Measurements from ENCODE around the gene IQSEC3.
"Not testable (repeated sequence)": the region's sequence is repeated elsewhere in the genome, so short reads cannot be mapped to it uniquely, and the experiment has no call there.

Gene IQSEC3

DNA sequence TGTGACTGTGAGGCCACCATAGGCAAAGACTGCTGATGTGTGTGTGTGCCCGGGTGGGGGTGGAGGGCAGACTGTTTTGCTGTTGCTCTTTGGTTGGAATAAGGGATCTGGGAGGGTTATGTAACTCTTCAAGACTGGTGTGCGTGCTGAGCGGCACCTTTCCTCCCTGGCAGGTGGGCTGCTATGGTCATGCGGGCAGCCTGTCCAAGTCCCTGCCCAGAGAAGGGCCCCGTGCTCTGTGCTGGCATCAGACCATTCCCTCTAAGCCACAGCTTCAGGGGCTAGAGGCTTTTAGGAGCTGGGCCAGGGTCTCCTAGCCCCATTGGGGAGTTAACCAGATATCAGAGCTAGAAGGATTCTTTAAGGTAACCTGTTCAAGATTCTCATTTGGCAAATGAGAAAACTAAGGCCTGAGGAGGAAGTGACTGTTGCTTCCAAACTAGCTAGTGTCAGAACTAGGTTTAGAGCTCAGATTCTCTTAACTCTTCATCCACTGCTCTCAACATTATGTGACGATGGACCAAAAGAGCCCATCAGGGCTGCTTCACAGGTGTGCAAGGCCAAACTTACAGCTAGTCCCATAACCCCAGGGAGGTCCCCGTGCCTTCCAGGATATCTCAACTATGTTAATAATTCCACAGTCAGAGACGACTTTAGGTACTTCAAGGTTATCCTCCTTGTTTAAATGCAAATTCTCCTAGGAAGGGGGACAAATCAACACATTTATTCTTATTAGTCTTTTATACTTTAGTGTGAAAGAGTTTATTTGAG is 8.0 kb downstream of the IQSEC3 start:
- H2BK120ac ChIP-seq (ENCODE audit: low read depth, low read length); H3K27me3 ChIP-seq (ENCODE audit: insufficient read depth, low read length, poor library complexity); H3K79me1 ChIP-seq (ENCODE audit: low read length); H3K79me2 ChIP-seq (ENCODE audit: control insufficient read depth, insufficient read depth, low read length); H3K18ac ChIP-seq (ENCODE audit: low read length); H3K4me1 ChIP-seq (ENCODE audit: control insufficient read depth, low read depth, low read length); H3K4ac ChIP-seq (ENCODE audit: low read depth, low read length); H2BK15ac ChIP-seq (replicated peaks; ENCODE audit: low read depth); H3K4me2 ChIP-seq (ENCODE audit: low read length); DNase-seq; H3K4me3 ChIP-seq (ENCODE audit: low read length); H3K56ac ChIP-seq (ENCODE audit: low read length); H2AK5ac ChIP-seq (ENCODE audit: low read length); H3K36me3 ChIP-seq (ENCODE audit: control insufficient read depth, insufficient read depth, low read length); H2BK5ac ChIP-seq (ENCODE audit: low read length); H3K9ac ChIP-seq (ENCODE audit: low read length); H4K5ac ChIP-seq (ENCODE audit: low read length); H3K23ac ChIP-seq (ENCODE audit: low read length); H3K27ac ChIP-seq (ENCODE audit: low read depth, low read length); H4K8ac ChIP-seq (ENCODE audit: low read depth, low read length): not testable (repeated sequence)
- no CpG with 5 or more reads among the region's 8 CpGs for WGBS (ENCODE audit: extremely low coverage, insufficient coverage, low lambda C conversion rate)

GRCh38 chr12:75541-75940 is 9.0 kb downstream of the IQSEC3 start:
- H3K79me1 ChIP-seq (ENCODE audit: low read length); H3K27me3 ChIP-seq (ENCODE audit: insufficient read depth, low read length, poor library complexity); H2BK120ac ChIP-seq (ENCODE audit: low read depth, low read length); H3K23ac ChIP-seq (ENCODE audit: low read length); H3K56ac ChIP-seq (ENCODE audit: low read length); H3K18ac ChIP-seq (ENCODE audit: low read length); H3K79me2 ChIP-seq (ENCODE audit: control insufficient read depth, insufficient read depth, low read length); H3K4me3 ChIP-seq (ENCODE audit: low read length); H3K4me2 ChIP-seq (ENCODE audit: low read length); H3K9ac ChIP-seq (ENCODE audit: low read length); H3K27ac ChIP-seq (ENCODE audit: low read depth, low read length); H2AK5ac ChIP-seq (ENCODE audit: low read length); H3K36me3 ChIP-seq (ENCODE audit: control insufficient read depth, insufficient read depth, low read length); H2BK5ac ChIP-seq (ENCODE audit: low read length); H3K4me1 ChIP-seq (ENCODE audit: control insufficient read depth, low read depth, low read length); H4K5ac ChIP-seq (ENCODE audit: low read length); H3K4ac ChIP-seq (ENCODE audit: low read depth, low read length); H2BK15ac ChIP-seq (replicated peaks; ENCODE audit: low read depth); DNase-seq; H4K8ac ChIP-seq (ENCODE audit: low read depth, low read length): not testable (repeated sequence)
- WGBS (ENCODE audit: extremely low coverage, insufficient coverage, low lambda C conversion rate): no CpG with 5 or more reads among the region's 5 CpGs

GRCh38 chr12:76102-76501 is 9.5 kb downstream of the IQSEC3 start:
- H3K4me1 ChIP-seq (ENCODE audit: control insufficient read depth, low read depth, low read length); H3K4me2 ChIP-seq (ENCODE audit: low read length); H2AK5ac ChIP-seq (ENCODE audit: low read length); H3K23ac ChIP-seq (ENCODE audit: low read length); H3K79me2 ChIP-seq (ENCODE audit: control insufficient read depth, insufficient read depth, low read length); H2BK15ac ChIP-seq (replicated peaks; ENCODE audit: low read depth); H3K27ac ChIP-seq (ENCODE audit: low read depth, low read length); H3K4me3 ChIP-seq (ENCODE audit: low read length); H4K8ac ChIP-seq (ENCODE audit: low read depth, low read length); DNase-seq; H3K36me3 ChIP-seq (ENCODE audit: control insufficient read depth, insufficient read depth, low read length); H4K5ac ChIP-seq (ENCODE audit: low read length); H3K9ac ChIP-seq (ENCODE audit: low read length); H2BK120ac ChIP-seq (ENCODE audit: low read depth, low read length); H3K56ac ChIP-seq (ENCODE audit: low read length); H3K18ac ChIP-seq (ENCODE audit: low read length); H3K4ac ChIP-seq (ENCODE audit: low read depth, low read length); H3K79me1 ChIP-seq (ENCODE audit: low read length); H2BK5ac ChIP-seq (ENCODE audit: low read length); H3K27me3 ChIP-seq (ENCODE audit: insufficient read depth, low read length, poor library complexity): not testable (repeated sequence)
- WGBS (ENCODE audit: extremely low coverage, insufficient coverage, low lambda C conversion rate): no CpG with 5 or more reads among the region's 10 CpGs

DNA sequence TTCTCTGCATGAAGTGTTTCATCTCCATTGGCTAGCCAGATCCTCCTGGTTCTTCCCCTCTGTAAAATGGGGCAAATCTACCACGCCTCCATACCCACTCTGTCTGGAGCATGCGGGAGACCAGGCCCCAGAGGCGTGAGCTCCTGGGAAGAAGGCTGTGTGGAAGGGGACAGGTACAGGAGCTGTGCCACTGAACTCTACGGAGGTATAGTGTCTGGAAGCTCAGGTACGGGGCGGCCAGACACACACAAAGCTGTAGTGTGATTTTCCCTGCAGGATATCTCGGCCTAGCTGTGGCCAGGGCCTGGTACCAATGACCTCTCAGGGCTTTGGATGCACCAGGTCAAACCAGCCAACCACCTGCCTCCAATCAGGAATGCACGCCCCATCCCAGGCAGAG is 10.0 kb downstream of the IQSEC3 start:
- H3K4ac ChIP-seq (ENCODE audit: low read depth, low read length); H3K4me2 ChIP-seq (ENCODE audit: low read length); H4K5ac ChIP-seq (ENCODE audit: low read length); H3K27ac ChIP-seq (ENCODE audit: low read depth, low read length); H3K56ac ChIP-seq (ENCODE audit: low read length); H2BK15ac ChIP-seq (replicated peaks; ENCODE audit: low read depth); H3K79me2 ChIP-seq (ENCODE audit: control insufficient read depth, insufficient read depth, low read length); H3K79me1 ChIP-seq (ENCODE audit: low read length); H3K9ac ChIP-seq (ENCODE audit: low read length); H3K4me3 ChIP-seq (ENCODE audit: low read length); H2BK5ac ChIP-seq (ENCODE audit: low read length); H2BK120ac ChIP-seq (ENCODE audit: low read depth, low read length); H4K8ac ChIP-seq (ENCODE audit: low read depth, low read length); H3K36me3 ChIP-seq (ENCODE audit: control insufficient read depth, insufficient read depth, low read length); H3K23ac ChIP-seq (ENCODE audit: low read length); H3K18ac ChIP-seq (ENCODE audit: low read length); DNase-seq; H2AK5ac ChIP-seq (ENCODE audit: low read length); H3K4me1 ChIP-seq (ENCODE audit: control insufficient read depth, low read depth, low read length); H3K27me3 ChIP-seq (ENCODE audit: insufficient read depth, low read length, poor library complexity): not testable (repeated sequence)
- WGBS (ENCODE audit: extremely low coverage, insufficient coverage, low lambda C conversion rate): no CpG with 5 or more reads among the region's 8 CpGs

GRCh38 chr12:77101-77719 is 10.6 kb downstream of the IQSEC3 start:
- not testable (repeated sequence) for H4K5ac ChIP-seq (ENCODE audit: low read length); DNase-seq; H3K4ac ChIP-seq (ENCODE audit: low read depth, low read length); H2BK120ac ChIP-seq (ENCODE audit: low read depth, low read length); H3K56ac ChIP-seq (ENCODE audit: low read length); H3K79me2 ChIP-seq (ENCODE audit: control insufficient read depth, insufficient read depth, low read length); H4K8ac ChIP-seq (ENCODE audit: low read depth, low read length); H3K4me3 ChIP-seq (ENCODE audit: low read length); H3K9ac ChIP-seq (ENCODE audit: low read length); H3K18ac ChIP-seq (ENCODE audit: low read length); H2BK15ac ChIP-seq (replicated peaks; ENCODE audit: low read depth); H3K23ac ChIP-seq (ENCODE audit: low read length); H3K79me1 ChIP-seq (ENCODE audit: low read length); H3K36me3 ChIP-seq (ENCODE audit: control insufficient read depth, insufficient read depth, low read length); H2BK5ac ChIP-seq (ENCODE audit: low read length); H3K27ac ChIP-seq (ENCODE audit: low read depth, low read length); H2AK5ac ChIP-seq (ENCODE audit: low read length); H3K27me3 ChIP-seq (ENCODE audit: insufficient read depth, low read length, poor library complexity); H3K4me2 ChIP-seq (ENCODE audit: low read length); H3K4me1 ChIP-seq (ENCODE audit: control insufficient read depth, low read depth, low read length)
- WGBS (ENCODE audit: extremely low coverage, insufficient coverage, low lambda C conversion rate): no CpG with 5 or more reads among the region's 26 CpGs
